Progenitor cell of endocrine pancreas (in vitro differentiated cells): Measurements from ENCODE around the gene RAD51B. TPM values are rescaled to one million over a fixed set of nuclear protein-coding genes. Genes with fewer than 3 reads are reported as not detected.

Experiments used
- DNase-seq: peaks from one replicate; pipeline ENCODE4 v3.0.0; 2021; ENCODE audit warnings: low spot score; ENCODE audit not compliant: unreplicated experiment
- H3K27ac Mint-ChIP-seq: 2 replicates; pipeline ENCODE4 v1.8.0; 2021; ENCODE audit warnings: mild to moderate bottlenecking, moderate library complexity, mixed read lengths
- H3K27me3 Mint-ChIP-seq: 2 replicates; pipeline ENCODE4 v1.8.0; 2021; ENCODE audit warnings: mixed read lengths
- H3K36me3 Mint-ChIP-seq: 2 replicates; pipeline ENCODE4 v1.8.0; 2022; ENCODE audit warnings: mixed read lengths; ENCODE audit not compliant: insufficient read depth
- H3K4me1 Mint-ChIP-seq: 2 replicates; pipeline ENCODE4 v1.8.0; 2021; ENCODE audit warnings: low read depth, mixed read lengths
- H3K4me3 Mint-ChIP-seq: 2 replicates; pipeline ENCODE4 v1.8.0; 2021; ENCODE audit warnings: low read depth, mild to moderate bottlenecking, moderate library complexity, mixed read lengths
- H3K9me3 Mint-ChIP-seq: 2 replicates; pipeline ENCODE4 v1.8.0; 2021; ENCODE audit warnings: low read depth, mixed read lengths
- CTCF ChIP-seq: fragments of 200-600 bp; sonication (generic); IDR thresholded peaks from one replicate; pipeline ENCODE4 v1.5.0; 2021; ENCODE audit warnings: antibody characterized with exemption, mild to moderate bottlenecking; ENCODE audit not compliant: unreplicated experiment
- total RNA-seq: library from RNA; stranded (reverse); gene quantifications from 2 replicates; pipeline ENCODE4 v1.2.1, GENCODE V29; 2021

Gene RAD51B
- total RNA-seq, 1 donor from 2014 or later: 24.7 TPM

- no peak for DNase-seq
- H3K9me3 Mint-ChIP-seq: no peaks in the 10 kb centered on the region
- peaks cover 16% of the 10 kb centered on the region for H3K4me1 Mint-ChIP-seq
- no peaks in the 10 kb centered on the region for H3K36me3 Mint-ChIP-seq
- H3K27me3 Mint-ChIP-seq: no peaks in the 10 kb centered on the region
- H3K4me3 Mint-ChIP-seq: no peak overlapping the region
- no peak for TF ChIP-seq CTCF
- no peak overlapping the region for H3K27ac Mint-ChIP-seq
Observed at GRCh38 chr14:68380329-68380741, 560.8 kb downstream of the RAD51B start.

- no peaks in the 10 kb centered on the region for H3K36me3 Mint-ChIP-seq
- no peak for DNase-seq
- H3K4me3 Mint-ChIP-seq: no peak overlapping the region
- no peak overlapping the region for H3K27ac Mint-ChIP-seq
- H3K9me3 Mint-ChIP-seq: no peaks in the 10 kb centered on the region
- no peak for TF ChIP-seq CTCF
- H3K4me1 Mint-ChIP-seq: peaks cover 10% of the 10 kb centered on the region
- no peaks in the 10 kb centered on the region for H3K27me3 Mint-ChIP-seq
Observed at GRCh38 chr14:68384335-68384734, 564.8 kb downstream of the RAD51B start.

GRCh38 chr14:68384881-68385280, 565.3 kb downstream of the RAD51B start:
- H3K27ac Mint-ChIP-seq: no peak overlapping the region
- H3K9me3 Mint-ChIP-seq: no peaks in the 10 kb centered on the region
- H3K4me1 Mint-ChIP-seq: peaks cover 10% of the 10 kb centered on the region
- no peaks in the 10 kb centered on the region for H3K27me3 Mint-ChIP-seq
- DNase-seq: no peak
- no peaks in the 10 kb centered on the region for H3K36me3 Mint-ChIP-seq
- TF ChIP-seq CTCF: no peak
- no peak overlapping the region for H3K4me3 Mint-ChIP-seq

- H3K4me1 Mint-ChIP-seq: peaks cover 16% of the 10 kb centered on the region
- H3K27me3 Mint-ChIP-seq: no peaks in the 10 kb centered on the region
- H3K9me3 Mint-ChIP-seq: no peaks in the 10 kb centered on the region
- DNase-seq: no peak
- TF ChIP-seq CTCF: no peak
- no peak overlapping the region for H3K4me3 Mint-ChIP-seq
- H3K36me3 Mint-ChIP-seq: no peaks in the 10 kb centered on the region
- H3K27ac Mint-ChIP-seq: no peak overlapping the region
Observed at GRCh38 chr14:68386446-68386845, 566.9 kb downstream of the RAD51B start.

GRCh38 chr14:68386950-68387779, 567.6 kb downstream of the RAD51B start:
- no peaks in the 10 kb centered on the region for H3K9me3 Mint-ChIP-seq
- H3K4me1 Mint-ChIP-seq: peaks cover 19% of the 10 kb centered on the region
- H3K27ac Mint-ChIP-seq: no peak overlapping the region
- no peak overlapping the region for H3K4me3 Mint-ChIP-seq
- H3K36me3 Mint-ChIP-seq: no peaks in the 10 kb centered on the region
- TF ChIP-seq CTCF: no peak
- H3K27me3 Mint-ChIP-seq: no peaks in the 10 kb centered on the region
- DNase-seq: no peak
